Astrocyte (in vitro differentiated cells and primary cell): Measurements from ENCODE around the gene NAT14.

Source experiments
- CTCF ChIP-seq: IDR thresholded peaks from 2 replicates; pipeline ENCODE4 v1.5.1; 2011; ENCODE audit warnings: low read depth, mild to moderate bottlenecking, inconsistent platforms, low read length, moderate library complexity; ENCODE audit not compliant: insufficient read depth
- EZH2 ChIP-seq: IDR thresholded peaks from 2 replicates; pipeline ENCODE4 v1.6.1; 2012; ENCODE audit warnings: mild to moderate bottlenecking, low read length, inconsistent platforms; ENCODE audit not compliant: insufficient read depth

- TF ChIP-seq CTCF, result no peak
- no peak for TF ChIP-seq EZH2
Measured at GRCh38 chr19:55527197-55528029, 42.4 kb downstream of the NAT14 start.
